Measurements from ENCODE around the gene SDF4.

Gene SDF4

GRCh38 chr1:1205769-1206375 is 25.9 kb downstream of the SDF4 start:
- H3K9me3 ChIP-seq (ENCODE audit: control insufficient read depth, low read length): no peaks in the 10 kb centered on the region
- H3K27ac ChIP-seq (ENCODE audit: insufficient read depth, low read depth, low read length, poor library complexity, severe bottlenecking): no peak overlapping the region
- WGBS, 2 experiments: 33% methylated on average over 31 of the region's 31 CpGs
- peak overlapping the region; percentile 23 for H3K4me3 ChIP-seq (ENCODE audit: insufficient read depth, low read depth, low read length)
- H3K36me3 ChIP-seq (ENCODE audit: control insufficient read depth, insufficient read depth, low read length): no peaks in the 10 kb centered on the region
- H3K27me3 ChIP-seq (ENCODE audit: control insufficient read depth, insufficient read depth, low read length, poor library complexity, severe bottlenecking): peaks cover 62% of the 10 kb centered on the region
- H3K4me1 ChIP-seq (ENCODE audit: control insufficient read depth, insufficient read depth, low read length): peaks cover 8% of the 10 kb centered on the region

- H3K27ac ChIP-seq (ENCODE audit: insufficient read depth, low read depth, low read length, poor library complexity, severe bottlenecking): no peak overlapping the region
- WGBS, 2 experiments: 88 to 90% methylated on average over 19 of the region's 19 CpGs
- H3K9me3 ChIP-seq (ENCODE audit: control insufficient read depth, low read length): no peaks in the 10 kb centered on the region
- peaks cover 69% of the 10 kb centered on the region for H3K27me3 ChIP-seq (ENCODE audit: control insufficient read depth, insufficient read depth, low read length, poor library complexity, severe bottlenecking)
- no peak overlapping the region for H3K4me3 ChIP-seq (ENCODE audit: insufficient read depth, low read depth, low read length)
- H3K36me3 ChIP-seq (ENCODE audit: control insufficient read depth, insufficient read depth, low read length): no peaks in the 10 kb centered on the region
- peaks cover 8% of the 10 kb centered on the region for H3K4me1 ChIP-seq (ENCODE audit: control insufficient read depth, insufficient read depth, low read length)
Measured at GRCh38 chr1:1204998-1205768, 26.6 kb downstream of the SDF4 start.

GRCh38 chr1:1204425-1204920 is 27.3 kb downstream of the SDF4 start:
- no peak overlapping the region for H3K27ac ChIP-seq (ENCODE audit: insufficient read depth, low read depth, low read length, poor library complexity, severe bottlenecking)
- peaks cover 8% of the 10 kb centered on the region for H3K4me1 ChIP-seq (ENCODE audit: control insufficient read depth, insufficient read depth, low read length)
- no peaks in the 10 kb centered on the region for H3K36me3 ChIP-seq (ENCODE audit: control insufficient read depth, insufficient read depth, low read length)
- peaks cover 70% of the 10 kb centered on the region for H3K27me3 ChIP-seq (ENCODE audit: control insufficient read depth, insufficient read depth, low read length, poor library complexity, severe bottlenecking)
- WGBS, 2 experiments: 91 to 93% methylated on average over 8 of the region's 8 CpGs
- no peaks in the 10 kb centered on the region for H3K9me3 ChIP-seq (ENCODE audit: control insufficient read depth, low read length)
- H3K4me3 ChIP-seq (ENCODE audit: insufficient read depth, low read depth, low read length): no peak overlapping the region

- H3K9me3 ChIP-seq (ENCODE audit: control insufficient read depth, low read length): no peaks in the 10 kb centered on the region
- H3K4me1 ChIP-seq (ENCODE audit: control insufficient read depth, insufficient read depth, low read length): peaks cover 8% of the 10 kb centered on the region
- H3K36me3 ChIP-seq (ENCODE audit: control insufficient read depth, insufficient read depth, low read length): no peaks in the 10 kb centered on the region
- 85 to 86% methylated on average over 49 of the region's 49 CpGs for WGBS, 2 experiments
- H3K4me3 ChIP-seq (ENCODE audit: insufficient read depth, low read depth, low read length): no peak overlapping the region
- H3K27ac ChIP-seq (ENCODE audit: insufficient read depth, low read depth, low read length, poor library complexity, severe bottlenecking): no peak overlapping the region
- peaks cover 74% of the 10 kb centered on the region for H3K27me3 ChIP-seq (ENCODE audit: control insufficient read depth, insufficient read depth, low read length, poor library complexity, severe bottlenecking)
Measured at GRCh38 chr1:1203561-1204424, 28.0 kb downstream of the SDF4 start.

GRCh38 chr1:1202831-1203560 is 28.8 kb downstream of the SDF4 start:
- Histone ChIP-seq H3K27me3 (ENCODE audit: control insufficient read depth, insufficient read depth, low read length, poor library complexity, severe bottlenecking) (peaks cover 74% of the 10 kb centered on the region), H3K27ac (ENCODE audit: insufficient read depth, low read depth, low read length, poor library complexity, severe bottlenecking) (no peak overlapping the region), H3K36me3 (ENCODE audit: control insufficient read depth, insufficient read depth, low read length) (no peaks in the 10 kb centered on the region), H3K4me3 (ENCODE audit: insufficient read depth, low read depth, low read length) (no peak overlapping the region), H3K4me1 (ENCODE audit: control insufficient read depth, insufficient read depth, low read length) (peaks cover 8% of the 10 kb centered on the region), H3K9me3 (ENCODE audit: control insufficient read depth, low read length) (no peaks in the 10 kb centered on the region)
- 78 to 79% methylated on average over 27 of the region's 27 CpGs for WGBS, 2 experiments

- Histone ChIP-seq H3K27me3 (ENCODE audit: control insufficient read depth, insufficient read depth, low read length, poor library complexity, severe bottlenecking) (peaks cover 58% of the 10 kb centered on the region), H3K36me3 (ENCODE audit: control insufficient read depth, insufficient read depth, low read length) (no peaks in the 10 kb centered on the region), H3K9me3 (ENCODE audit: control insufficient read depth, low read length) (no peaks in the 10 kb centered on the region), H3K4me3 (ENCODE audit: insufficient read depth, low read depth, low read length) (peak overlapping the region; percentile 33), H3K4me1 (ENCODE audit: control insufficient read depth, insufficient read depth, low read length) (peaks cover 3% of the 10 kb centered on the region), H3K27ac (ENCODE audit: insufficient read depth, low read depth, low read length, poor library complexity, severe bottlenecking) (no peak overlapping the region)
- 3% methylated on average over 109 of the region's 109 CpGs for WGBS, 2 experiments
Measured at GRCh38 chr1:1200876-1201810, 30.7 kb downstream of the SDF4 start.

GRCh38 chr1:1199961-1200875 is 31.6 kb downstream of the SDF4 start:
- no peak overlapping the region for H3K27ac ChIP-seq (ENCODE audit: insufficient read depth, low read depth, low read length, poor library complexity, severe bottlenecking)
- no peak overlapping the region for H3K4me3 ChIP-seq (ENCODE audit: insufficient read depth, low read depth, low read length)
- 86 to 87% methylated on average over 31 of the region's 31 CpGs for WGBS, 2 experiments

GRCh38 chr1:1199141-1199960 is 32.5 kb downstream of the SDF4 start:
- peaks cover 41% of the 10 kb centered on the region for H3K27me3 ChIP-seq (ENCODE audit: control insufficient read depth, insufficient read depth, low read length, poor library complexity, severe bottlenecking)
- no peak overlapping the region for H3K27ac ChIP-seq (ENCODE audit: insufficient read depth, low read depth, low read length, poor library complexity, severe bottlenecking)
- H3K4me1 ChIP-seq (ENCODE audit: control insufficient read depth, insufficient read depth, low read length): no peaks in the 10 kb centered on the region
- 91 to 92% methylated on average over 22 of the region's 22 CpGs for WGBS, 2 experiments
- no peak overlapping the region for H3K4me3 ChIP-seq (ENCODE audit: insufficient read depth, low read depth, low read length)
- H3K36me3 ChIP-seq (ENCODE audit: control insufficient read depth, insufficient read depth, low read length): no peaks in the 10 kb centered on the region
- H3K9me3 ChIP-seq (ENCODE audit: control insufficient read depth, low read length): no peaks in the 10 kb centered on the region

More at GRCh38 chr1:1199961-1200875, 31.6 kb downstream of the SDF4 start:
- Histone ChIP-seq H3K9me3 (ENCODE audit: control insufficient read depth, low read length) (no peaks in the 10 kb centered on the region), H3K27me3 (ENCODE audit: control insufficient read depth, insufficient read depth, low read length, poor library complexity, severe bottlenecking) (peaks cover 49% of the 10 kb centered on the region), H3K36me3 (ENCODE audit: control insufficient read depth, insufficient read depth, low read length) (no peaks in the 10 kb centered on the region), H3K4me1 (ENCODE audit: control insufficient read depth, insufficient read depth, low read length) (no peaks in the 10 kb centered on the region)
